Neural crest cell (in vitro differentiated cells): Measurements from ENCODE around the gene TSPEAR. TPM values are rescaled to one million over a fixed set of nuclear protein-coding genes. Genes with fewer than 3 reads are reported as not detected.

Experiments
- DNase-seq: peaks from one replicate; pipeline ENCODE4 v3.0.0; 2021; ENCODE audit warnings: low read depth, mixed read lengths, low spot score
- H3K27ac Mint-ChIP-seq: one replicate; pipeline ENCODE4 v1.8.0; 2021; ENCODE audit warnings: mild to moderate bottlenecking, mixed read lengths; ENCODE audit not compliant: unreplicated experiment
- H3K27me3 Mint-ChIP-seq: 2 replicates; pipeline ENCODE4 v1.8.0; 2021; ENCODE audit warnings: low read depth, mild to moderate bottlenecking, mixed read lengths
- H3K36me3 Mint-ChIP-seq: 2 replicates; pipeline ENCODE4 v1.8.0; 2021; ENCODE audit warnings: low read depth, mild to moderate bottlenecking, mixed read lengths
- H3K4me1 Mint-ChIP-seq: 2 replicates; pipeline ENCODE4 v1.8.0; 2021; ENCODE audit warnings: mixed read lengths
- H3K4me3 Mint-ChIP-seq: one replicate; pipeline ENCODE4 v1.8.0; 2021; ENCODE audit warnings: mild to moderate bottlenecking, mixed read lengths
- H3K9me3 Mint-ChIP-seq: 2 replicates; pipeline ENCODE4 v1.8.0; 2021; ENCODE audit warnings: mixed read lengths
- total RNA-seq: library from RNA; stranded (reverse); gene quantifications from 2 replicates; pipeline ENCODE4 v1.2.1, GENCODE V29; 2021
- TF ChIP-seq, protein P1 (sequence below): fragments of 200-600 bp; sonication (generic); conservative IDR thresholded peaks from 2 replicates; pipeline ENCODE4 v1.5.0; 2021; ENCODE audit warnings: antibody characterized with exemption, mild to moderate bottlenecking

The TSPEAR gene
- total RNA-seq, 1 donor from 2014 or later: not detected

DNA sequence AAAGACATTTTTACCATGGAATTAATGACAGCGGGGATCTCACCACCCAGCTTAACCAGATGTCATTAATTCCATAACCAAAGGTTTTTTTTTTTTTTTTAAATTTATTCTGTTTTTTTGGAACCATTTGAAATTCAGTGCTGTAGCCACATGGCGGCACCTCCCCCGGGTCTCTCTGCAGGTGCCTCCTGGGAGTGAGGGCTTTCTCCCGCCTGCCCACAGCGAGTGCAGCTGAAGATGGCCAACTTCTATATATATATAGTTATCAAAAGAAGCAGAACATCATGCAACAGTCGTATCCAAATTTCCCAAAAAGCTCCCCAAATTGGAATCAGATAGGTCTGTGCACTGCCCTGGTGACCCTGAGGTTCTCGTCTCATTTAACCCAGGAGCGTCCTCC, 95.9 kb downstream of the TSPEAR start:
- peaks cover 8% of the 10 kb centered on the region for H3K9me3 Mint-ChIP-seq
- TF ChIP-seq, protein P1, sequence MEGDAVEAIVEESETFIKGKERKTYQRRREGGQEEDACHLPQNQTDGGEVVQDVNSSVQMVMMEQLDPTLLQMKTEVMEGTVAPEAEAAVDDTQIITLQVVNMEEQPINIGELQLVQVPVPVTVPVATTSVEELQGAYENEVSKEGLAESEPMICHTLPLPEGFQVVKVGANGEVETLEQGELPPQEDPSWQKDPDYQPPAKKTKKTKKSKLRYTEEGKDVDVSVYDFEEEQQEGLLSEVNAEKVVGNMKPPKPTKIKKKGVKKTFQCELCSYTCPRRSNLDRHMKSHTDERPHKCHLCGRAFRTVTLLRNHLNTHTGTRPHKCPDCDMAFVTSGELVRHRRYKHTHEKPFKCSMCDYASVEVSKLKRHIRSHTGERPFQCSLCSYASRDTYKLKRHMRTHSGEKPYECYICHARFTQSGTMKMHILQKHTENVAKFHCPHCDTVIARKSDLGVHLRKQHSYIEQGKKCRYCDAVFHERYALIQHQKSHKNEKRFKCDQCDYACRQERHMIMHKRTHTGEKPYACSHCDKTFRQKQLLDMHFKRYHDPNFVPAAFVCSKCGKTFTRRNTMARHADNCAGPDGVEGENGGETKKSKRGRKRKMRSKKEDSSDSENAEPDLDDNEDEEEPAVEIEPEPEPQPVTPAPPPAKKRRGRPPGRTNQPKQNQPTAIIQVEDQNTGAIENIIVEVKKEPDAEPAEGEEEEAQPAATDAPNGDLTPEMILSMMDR: no peak
- H3K4me1 Mint-ChIP-seq: no peaks in the 10 kb centered on the region
- no peak overlapping the region for H3K27ac Mint-ChIP-seq
- no peak overlapping the region for H3K4me3 Mint-ChIP-seq
- DNase-seq: no peak
- peaks cover 12% of the 10 kb centered on the region for H3K36me3 Mint-ChIP-seq
- peaks cover 5% of the 10 kb centered on the region for H3K27me3 Mint-ChIP-seq

DNA sequence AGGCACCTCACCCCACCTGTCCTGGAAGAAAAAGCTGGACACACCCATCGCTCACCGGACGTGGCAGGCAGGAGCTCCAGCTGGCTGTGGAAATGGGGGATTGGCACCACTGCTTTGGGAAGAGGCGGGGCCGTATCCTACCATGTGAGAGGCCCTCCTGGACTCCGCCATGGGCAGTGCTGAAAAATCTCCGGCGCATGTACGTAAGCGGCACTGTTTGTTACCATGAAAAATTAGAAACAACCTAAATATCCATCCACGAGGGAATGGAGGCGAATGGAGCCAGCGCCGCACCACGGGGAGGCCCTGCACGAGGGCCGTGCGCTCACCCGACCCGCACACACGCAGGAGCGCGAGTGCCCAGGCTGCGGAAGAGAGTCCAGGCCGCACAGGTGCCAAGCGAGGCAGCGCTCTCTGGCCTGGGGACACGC, 96.4 kb downstream of the TSPEAR start:
- no peak for DNase-seq
- peaks cover 6% of the 10 kb centered on the region for H3K9me3 Mint-ChIP-seq
- TF ChIP-seq, protein P1: no peak
- no peaks in the 10 kb centered on the region for H3K4me1 Mint-ChIP-seq
- no peak overlapping the region for H3K27ac Mint-ChIP-seq
- H3K4me3 Mint-ChIP-seq: no peak overlapping the region
- H3K36me3 Mint-ChIP-seq: peaks cover 10% of the 10 kb centered on the region
- peaks cover 4% of the 10 kb centered on the region for H3K27me3 Mint-ChIP-seq

DNA sequence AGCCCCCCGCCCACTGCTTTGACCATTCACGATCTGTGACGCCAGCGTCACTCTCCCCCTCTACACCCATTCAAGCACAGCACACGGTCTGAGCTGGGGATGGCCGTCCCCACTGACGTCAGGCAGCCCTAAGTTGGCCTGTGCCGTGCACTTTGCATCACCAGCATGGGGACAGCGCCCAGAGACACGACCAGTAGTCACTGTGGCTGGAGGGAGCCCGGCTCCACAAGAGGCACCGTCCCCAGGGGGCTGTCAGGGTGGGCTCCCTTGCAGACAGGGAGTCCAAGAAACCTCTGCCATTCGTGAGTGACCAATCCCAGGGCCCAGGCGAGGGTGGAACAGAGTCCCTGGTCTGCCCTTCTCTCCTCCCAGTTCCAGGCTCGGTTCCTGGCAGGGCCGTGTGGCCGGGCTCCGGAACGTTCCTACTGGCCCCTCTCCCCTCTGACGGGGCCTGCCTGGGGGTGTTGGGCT, 97.2 kb downstream of the TSPEAR start:
- no peak overlapping the region for H3K4me3 Mint-ChIP-seq
- H3K27ac Mint-ChIP-seq: no peak overlapping the region
- no peaks in the 10 kb centered on the region for H3K27me3 Mint-ChIP-seq
- H3K36me3 Mint-ChIP-seq: peaks cover 12% of the 10 kb centered on the region
- no peaks in the 10 kb centered on the region for H3K4me1 Mint-ChIP-seq
- TF ChIP-seq, protein P1: no peak
- DNase-seq: no peak
- peaks cover 10% of the 10 kb centered on the region for H3K9me3 Mint-ChIP-seq

DNA sequence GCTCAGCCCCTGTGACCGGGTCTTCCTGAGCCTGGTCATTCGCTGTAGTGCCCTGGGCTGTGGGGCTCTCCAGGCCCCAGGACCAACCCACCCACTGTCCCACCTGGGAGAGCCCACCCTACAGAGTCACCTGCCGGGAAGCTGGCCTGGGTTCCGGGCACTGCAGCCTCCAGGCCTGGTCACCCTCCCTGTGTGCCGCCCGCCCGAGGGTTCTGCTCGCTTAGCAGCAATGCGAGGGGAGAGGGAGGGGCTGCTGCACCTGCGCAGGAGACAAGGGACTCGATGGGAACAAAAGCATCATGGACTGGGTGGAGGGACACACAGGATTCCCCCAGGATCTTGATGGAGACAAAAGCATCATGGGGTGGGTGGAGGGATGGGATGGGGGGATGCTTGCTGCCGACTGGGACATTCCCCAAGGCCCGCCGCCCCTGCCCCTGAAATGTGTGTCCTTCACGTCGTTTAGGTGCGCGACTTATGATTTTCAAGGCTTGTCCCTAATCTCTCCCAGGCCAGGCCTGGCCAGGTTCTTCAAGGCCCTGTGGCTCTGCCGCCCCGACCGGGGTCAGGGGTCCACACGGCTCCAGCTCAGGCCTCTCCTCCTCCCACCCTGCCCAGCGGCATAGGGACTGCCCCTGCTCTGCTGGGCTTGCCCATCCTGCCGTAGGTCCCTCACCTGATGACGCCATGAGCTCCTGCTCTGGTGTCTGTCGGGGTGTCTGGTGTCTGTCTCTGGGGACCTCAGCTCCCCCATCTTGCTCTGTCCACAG, 97.8 kb downstream of the TSPEAR start:
- TF ChIP-seq, protein P1: no peak
- H3K36me3 Mint-ChIP-seq: peaks cover 12% of the 10 kb centered on the region
- H3K4me3 Mint-ChIP-seq: no peak overlapping the region
- H3K4me1 Mint-ChIP-seq: no peaks in the 10 kb centered on the region
- H3K27ac Mint-ChIP-seq: no peak overlapping the region
- no peak for DNase-seq
- no peaks in the 10 kb centered on the region for H3K27me3 Mint-ChIP-seq
- H3K9me3 Mint-ChIP-seq: peaks cover 14% of the 10 kb centered on the region

DNA sequence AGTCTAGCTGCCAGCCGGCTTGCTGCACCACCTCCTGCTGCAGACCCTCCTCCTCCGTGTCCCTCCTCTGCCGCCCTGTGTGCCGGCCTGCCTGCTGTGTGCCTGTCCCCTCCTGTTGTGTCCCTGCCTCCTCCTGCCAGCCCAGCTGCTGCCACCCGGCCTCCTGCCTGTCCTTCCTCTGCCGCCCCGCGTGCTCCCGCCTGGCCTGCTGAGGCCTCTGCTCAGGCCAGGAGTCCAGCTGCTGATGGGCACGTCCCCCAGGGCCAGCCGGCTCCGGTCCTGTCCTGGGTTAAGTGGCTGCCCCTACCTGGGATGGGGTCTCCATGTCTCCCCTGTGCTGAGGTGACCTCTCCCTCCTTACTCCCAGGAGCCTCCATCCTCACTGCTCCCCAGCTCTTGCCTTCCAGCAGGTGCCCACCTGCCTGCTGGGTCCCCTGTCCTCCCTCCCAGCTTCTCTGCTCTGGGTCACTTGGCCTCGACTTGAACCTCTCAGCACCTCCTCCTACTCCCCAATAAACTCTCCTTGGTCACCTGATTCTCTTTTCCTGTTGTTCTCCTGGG, 98.6 kb downstream of the TSPEAR start:
- Mint-ChIP-seq H3K9me3 (peaks cover 14% of the 10 kb centered on the region), H3K4me1 (no peaks in the 10 kb centered on the region), H3K36me3 (peaks cover 12% of the 10 kb centered on the region), H3K27me3 (peaks cover 3% of the 10 kb centered on the region), H3K27ac (no peak overlapping the region), H3K4me3 (no peak overlapping the region)
- TF ChIP-seq, protein P1: no peak
- DNase-seq: no peak
